ENCODE measurements around the gene U2AF2.

DNA sequence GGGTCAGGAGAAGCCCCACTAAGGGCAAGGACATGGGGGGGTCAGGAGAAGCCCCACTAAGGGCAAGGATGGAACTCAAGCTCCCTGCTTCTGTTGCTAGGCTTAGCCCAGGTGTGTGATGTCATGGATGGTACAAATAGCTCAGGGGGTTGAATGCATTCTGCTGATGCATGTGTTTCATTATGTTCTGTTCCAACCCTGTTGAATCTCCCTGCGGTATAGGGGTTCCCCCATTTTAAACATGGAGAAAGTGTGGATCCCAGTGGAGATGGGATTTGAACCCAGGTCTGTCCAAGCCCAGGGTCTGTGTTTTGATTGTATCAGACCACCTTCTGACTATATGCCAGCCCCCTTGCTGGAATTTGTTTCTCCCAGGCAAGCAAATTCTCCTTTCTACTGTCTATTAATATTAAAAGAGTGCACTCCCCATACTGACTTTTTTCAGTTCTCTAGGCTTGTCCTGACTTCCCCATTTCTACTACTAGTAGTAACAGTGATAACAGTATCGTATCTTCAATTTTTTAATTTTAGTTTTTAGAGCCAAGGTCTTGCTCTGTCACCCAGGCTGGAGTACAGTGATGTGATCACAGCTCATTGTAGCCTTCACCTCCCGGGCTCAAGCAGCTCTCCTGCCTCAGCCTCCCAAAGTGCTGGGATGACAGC, 42.7 kb upstream of the U2AF2 start:
- TF ChIP-seq EZH2 (IDR thresholded peaks at IDR 0.05; ENCODE audit: low read length, unreplicated experiment): no peak
- TF ChIP-seq, protein P1, sequence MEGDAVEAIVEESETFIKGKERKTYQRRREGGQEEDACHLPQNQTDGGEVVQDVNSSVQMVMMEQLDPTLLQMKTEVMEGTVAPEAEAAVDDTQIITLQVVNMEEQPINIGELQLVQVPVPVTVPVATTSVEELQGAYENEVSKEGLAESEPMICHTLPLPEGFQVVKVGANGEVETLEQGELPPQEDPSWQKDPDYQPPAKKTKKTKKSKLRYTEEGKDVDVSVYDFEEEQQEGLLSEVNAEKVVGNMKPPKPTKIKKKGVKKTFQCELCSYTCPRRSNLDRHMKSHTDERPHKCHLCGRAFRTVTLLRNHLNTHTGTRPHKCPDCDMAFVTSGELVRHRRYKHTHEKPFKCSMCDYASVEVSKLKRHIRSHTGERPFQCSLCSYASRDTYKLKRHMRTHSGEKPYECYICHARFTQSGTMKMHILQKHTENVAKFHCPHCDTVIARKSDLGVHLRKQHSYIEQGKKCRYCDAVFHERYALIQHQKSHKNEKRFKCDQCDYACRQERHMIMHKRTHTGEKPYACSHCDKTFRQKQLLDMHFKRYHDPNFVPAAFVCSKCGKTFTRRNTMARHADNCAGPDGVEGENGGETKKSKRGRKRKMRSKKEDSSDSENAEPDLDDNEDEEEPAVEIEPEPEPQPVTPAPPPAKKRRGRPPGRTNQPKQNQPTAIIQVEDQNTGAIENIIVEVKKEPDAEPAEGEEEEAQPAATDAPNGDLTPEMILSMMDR (conservative IDR thresholded peaks at IDR 0.05; ENCODE audit: low read depth, low read length): no peak
- no peak for TF ChIP-seq EZH2phosphoT487 (IDR thresholded peaks at IDR 0.05; ENCODE audit: borderline replicate concordance, low read length)
